Activated naive CD8-positive, alpha-beta T cell treated with anti-CD3 and anti-CD28 coated beads, Interleukin-2, amount 50 U/mL, for 16 hours (primary cell): ENCODE measurements around the gene TMEM53.

Experiments used
- DNase-seq: peaks from one replicate; pipeline ENCODE4 v3.0.0-alpha.2; 2020; ENCODE audit warnings: low read depth, low spot score

Gene TMEM53

DNA sequence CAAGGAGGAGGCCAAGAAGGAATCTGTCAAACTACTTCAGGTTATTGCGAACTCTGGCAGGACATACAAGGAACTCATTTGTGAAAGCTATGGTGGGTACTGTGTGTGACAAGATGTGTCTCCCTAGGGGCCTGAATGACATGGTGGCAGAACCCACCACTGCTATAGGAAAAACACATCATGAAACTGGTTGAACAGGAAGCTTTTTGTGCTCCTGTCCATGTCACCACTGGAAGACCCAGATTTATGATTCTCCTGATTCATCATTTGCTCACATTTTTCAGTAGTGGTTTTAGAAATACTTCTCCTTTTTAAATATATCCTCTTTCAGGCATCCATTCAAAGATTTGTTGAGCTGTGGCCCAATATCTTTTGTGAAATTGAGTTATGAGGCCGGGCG is 23.9 kb upstream of the TMEM53 start:
- DNase-seq, result no peak

DNA sequence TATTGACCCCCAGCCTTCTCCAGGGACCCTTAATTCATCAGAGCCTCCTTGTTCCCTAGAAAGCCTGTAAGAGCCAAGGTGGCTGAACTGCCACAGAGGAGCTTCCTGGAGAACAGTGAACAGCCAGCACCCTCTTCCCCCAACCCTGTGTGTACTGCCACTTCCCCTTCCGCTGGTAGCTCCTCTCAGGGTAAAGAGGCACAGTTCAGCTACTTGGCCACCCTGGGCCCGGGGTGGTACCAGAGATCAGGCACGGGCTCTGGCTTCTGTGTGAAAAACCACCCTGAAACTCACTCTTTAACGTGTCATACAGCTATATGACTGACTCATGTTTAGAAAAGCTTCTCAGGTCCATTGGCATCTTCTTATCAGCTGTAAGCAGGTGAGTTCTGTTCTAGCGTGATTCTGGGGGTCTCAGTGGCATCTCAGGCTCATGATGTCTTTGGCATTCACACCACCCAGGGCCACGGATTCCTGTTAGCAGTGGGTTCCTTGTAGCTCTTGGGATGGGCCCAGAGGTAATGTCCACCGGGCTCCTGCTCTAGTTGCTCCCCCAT is 22.6 kb upstream of the TMEM53 start:
- DNase-seq, result no peak

DNA sequence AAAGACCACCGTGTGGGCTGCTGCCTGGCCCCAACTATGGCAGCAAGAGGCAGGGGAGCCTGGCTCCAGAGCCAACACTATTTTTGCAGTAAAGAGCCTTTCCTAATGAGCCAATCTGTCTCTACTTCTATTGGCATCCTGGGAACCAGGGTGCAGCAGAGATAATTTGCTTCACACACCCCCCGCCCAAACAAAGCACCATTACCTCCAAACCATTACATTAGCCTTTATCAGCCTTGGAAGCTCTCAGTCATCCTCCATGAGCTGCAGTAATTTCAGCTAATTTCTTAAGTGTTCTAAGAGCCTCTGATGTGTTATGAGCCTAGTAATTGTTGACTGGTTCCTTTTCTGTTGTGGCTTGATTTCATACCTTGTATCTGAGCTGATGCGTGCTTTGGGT is 21.8 kb upstream of the TMEM53 start:
- DNase-seq, result no peak

DNA sequence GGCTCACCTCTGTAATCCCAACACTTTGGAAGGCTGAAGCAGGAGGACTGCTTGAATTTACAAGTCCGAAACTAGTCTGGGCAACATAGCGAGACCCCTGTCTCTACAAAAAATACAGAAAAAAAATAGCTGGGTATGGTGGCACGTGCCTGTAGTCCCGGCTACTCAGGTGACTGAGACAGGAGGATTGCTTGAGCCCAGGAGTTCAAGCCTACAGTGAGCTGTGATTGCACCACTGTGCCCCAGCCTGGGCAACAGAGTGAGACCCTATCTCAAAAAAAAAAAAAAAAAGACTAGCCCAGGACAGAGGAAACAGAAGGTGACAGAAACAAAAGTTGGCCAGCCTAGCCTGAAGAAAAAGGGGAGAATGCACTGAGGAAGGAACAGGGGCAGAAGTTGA is 21.4 kb upstream of the TMEM53 start:
- no peak for DNase-seq

DNA sequence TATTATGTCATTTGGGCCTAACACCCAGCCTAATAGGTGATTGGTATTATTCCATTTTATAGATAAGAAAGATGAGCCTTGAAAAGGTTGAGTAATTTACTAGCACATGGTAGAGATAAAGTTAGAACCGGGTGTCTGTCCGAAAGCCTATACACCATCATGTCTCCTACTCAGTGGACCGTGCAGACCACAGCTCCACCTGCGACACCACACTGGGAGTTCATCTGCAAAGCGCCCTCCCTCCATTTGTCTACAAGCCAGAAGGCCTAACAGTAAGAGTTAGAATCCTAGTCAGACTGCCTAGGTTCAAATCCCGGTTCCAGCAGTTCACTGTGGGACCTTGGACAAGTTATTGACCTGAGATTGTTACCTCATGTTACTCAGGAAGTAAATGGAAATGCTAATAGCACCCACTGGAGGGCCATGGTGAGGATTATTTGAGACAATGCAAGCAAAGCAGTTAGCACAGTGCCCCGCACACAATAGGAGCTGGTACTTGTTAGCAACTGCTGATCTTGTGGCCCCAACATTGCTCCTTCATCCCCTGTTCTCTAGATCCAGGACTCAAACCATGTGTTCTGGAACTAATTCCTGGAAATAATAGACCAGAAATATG is 20.7 kb upstream of the TMEM53 start:
- DNase-seq, result no peak

DNA sequence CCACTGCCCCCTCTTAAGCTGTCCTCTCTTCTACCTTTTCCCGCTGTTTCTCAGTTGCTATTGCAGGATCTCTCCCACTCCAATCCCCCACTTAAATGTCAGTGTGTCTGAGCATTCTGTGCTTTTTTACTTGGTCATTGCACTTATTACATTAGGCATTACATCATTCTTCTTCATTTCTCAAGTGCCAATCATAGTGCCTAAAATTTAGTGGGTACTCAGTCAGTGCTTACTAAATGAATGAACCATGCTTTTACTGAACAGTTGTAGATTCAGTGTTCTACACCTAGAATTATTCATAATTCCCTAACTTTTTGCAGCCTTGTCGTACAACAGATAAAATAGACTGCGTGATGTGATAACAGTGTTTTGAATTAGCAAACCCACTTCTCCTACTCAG is 19.6 kb upstream of the TMEM53 start:
- DNase-seq, result no peak

DNA sequence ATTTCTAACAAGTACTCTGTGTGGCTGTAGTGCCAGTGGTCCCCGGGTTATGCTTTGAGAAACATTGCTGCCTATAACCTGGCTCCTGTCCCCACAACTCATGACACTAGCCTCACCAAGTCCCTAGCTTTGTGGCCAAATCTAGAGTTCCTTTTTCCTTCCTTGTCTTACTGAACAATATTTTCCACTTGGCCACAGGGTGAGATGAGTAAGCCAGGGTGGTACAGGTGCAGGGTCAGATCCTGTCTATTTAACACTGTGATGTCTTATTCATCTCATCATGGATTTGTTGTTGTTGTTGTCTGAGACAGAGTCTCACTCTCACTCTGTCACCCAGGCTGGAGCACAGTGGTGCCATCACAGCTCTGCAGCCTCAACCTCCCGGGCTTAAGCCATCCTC is 18.9 kb upstream of the TMEM53 start:
- no peak for DNase-seq

DNA sequence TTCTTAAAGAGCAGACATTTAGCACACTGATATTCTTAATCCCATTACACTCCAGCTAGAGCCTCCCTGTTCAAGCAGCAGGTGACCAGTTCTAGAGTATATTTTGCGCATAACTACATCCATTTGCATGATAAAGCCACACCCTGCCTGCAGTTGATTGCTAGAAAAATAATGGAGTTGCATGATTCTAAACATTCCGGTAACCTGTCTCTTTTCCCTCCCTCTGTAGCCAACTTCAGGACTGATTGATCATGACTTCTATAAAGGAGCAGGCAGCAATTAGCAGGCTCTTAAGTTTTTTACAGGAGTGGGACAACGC is 15.1 kb upstream of the TMEM53 start:
- no peak for DNase-seq

DNA sequence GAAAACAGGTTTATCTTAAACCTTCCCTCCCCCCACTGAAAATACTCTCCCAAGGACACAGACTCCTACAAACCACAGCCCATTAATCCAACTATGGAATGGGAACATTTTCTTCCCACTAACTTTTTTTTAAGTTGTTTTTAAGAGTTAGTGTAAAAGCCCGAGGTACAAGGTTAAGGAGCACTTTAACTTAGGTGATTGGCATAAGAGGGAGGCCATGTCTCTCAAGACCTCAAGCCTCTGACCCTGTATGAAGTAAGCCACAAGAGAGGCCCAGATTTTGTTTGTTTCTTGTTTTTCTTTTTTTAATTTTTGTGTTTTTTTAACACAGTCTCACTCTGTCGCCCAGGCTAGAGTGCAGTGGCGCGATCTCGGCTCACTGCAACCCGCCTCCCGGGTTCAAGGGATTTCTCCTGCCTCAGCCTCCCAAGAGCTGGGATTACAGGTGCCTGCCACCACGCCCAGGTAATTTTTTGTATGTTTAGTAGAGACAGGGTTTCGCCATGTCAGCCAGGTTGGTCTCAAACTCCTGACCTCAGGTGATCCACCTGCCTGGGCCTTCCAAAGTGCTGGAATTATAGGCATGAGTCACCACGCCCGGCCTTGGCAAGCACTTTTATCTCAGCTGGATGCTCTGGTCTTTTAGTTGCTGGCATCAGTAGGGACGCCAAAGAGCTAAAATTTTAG is 14.6 kb upstream of the TMEM53 start:
- no peak for DNase-seq

DNA sequence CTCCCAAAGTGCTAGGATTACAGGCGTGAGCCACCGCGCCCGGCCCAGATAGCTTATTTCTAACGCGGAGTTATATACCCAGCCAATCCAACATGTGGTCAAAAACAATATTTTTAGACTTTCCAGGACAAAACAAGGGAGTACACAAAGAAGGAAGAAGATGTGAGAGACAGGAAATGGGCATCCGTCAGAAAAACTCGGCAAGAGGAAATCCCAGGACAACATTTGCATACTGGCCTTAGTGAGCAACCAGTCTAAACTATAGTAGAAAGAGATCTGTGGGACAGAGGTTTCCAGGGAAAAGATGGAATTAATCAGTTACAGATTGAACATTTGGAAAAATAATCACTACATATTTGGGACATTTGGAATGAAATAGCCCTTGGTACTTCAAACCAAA is 11.6 kb upstream of the TMEM53 start:
- DNase-seq, result no peak

DNA sequence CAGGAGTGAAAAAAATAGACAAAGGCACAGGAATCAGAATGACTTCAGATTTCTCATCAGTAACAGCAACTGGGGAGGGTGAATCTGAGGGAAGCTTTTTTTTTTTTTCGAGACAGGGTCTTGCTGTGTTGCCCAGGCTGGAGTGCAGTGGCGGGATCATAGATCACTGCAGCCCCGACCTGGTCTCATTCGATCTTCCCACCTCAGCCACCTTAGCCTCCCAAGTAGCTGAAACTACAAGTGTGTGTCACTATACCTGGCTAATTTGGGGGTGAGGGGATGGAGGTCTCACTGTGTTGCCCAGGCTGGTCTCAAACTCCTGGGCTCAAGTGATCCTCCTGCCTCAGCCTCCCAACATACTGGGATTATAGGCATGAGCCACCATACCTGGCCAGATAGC is 10.9 kb upstream of the TMEM53 start:
- no peak for DNase-seq

DNA sequence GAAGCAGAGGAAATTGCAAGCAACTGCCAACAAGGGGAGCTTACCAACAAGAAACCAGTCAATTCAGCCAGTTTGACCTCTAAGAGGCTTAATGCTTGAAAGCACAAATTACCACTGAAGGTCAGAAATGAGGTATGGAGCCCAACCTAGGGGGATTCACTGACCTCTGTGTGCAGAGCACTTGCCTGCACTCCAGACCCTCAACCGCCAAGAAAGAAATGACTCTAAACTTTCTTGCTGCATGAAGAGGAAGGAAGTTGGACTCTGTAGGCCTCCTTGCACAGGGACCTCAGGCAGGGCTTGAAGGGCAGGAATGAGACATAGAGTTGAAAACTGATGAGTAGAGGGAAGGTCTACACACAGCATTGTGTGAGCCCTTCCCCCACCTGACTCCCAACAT is 10.2 kb upstream of the TMEM53 start:
- no peak for DNase-seq

DNA sequence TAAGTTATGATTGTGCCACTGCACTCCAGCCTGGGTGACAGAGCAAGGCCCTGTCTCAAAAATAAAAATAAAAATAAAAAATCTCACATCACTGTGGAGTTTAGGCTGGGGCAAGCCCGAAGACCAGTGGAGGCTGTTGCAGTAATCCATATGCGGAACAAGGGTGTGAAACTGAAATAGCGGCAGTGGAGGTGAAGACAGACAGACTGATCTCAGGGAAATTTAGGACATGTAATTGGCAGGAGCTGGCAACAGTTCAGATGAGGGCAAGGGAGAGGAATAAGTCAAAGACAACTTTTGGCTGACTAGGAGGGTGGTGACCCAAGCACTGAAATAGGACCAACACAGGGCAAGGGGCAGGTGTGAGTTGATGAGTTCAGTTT is 8.6 kb upstream of the TMEM53 start:
- DNase-seq, result no peak

DNA sequence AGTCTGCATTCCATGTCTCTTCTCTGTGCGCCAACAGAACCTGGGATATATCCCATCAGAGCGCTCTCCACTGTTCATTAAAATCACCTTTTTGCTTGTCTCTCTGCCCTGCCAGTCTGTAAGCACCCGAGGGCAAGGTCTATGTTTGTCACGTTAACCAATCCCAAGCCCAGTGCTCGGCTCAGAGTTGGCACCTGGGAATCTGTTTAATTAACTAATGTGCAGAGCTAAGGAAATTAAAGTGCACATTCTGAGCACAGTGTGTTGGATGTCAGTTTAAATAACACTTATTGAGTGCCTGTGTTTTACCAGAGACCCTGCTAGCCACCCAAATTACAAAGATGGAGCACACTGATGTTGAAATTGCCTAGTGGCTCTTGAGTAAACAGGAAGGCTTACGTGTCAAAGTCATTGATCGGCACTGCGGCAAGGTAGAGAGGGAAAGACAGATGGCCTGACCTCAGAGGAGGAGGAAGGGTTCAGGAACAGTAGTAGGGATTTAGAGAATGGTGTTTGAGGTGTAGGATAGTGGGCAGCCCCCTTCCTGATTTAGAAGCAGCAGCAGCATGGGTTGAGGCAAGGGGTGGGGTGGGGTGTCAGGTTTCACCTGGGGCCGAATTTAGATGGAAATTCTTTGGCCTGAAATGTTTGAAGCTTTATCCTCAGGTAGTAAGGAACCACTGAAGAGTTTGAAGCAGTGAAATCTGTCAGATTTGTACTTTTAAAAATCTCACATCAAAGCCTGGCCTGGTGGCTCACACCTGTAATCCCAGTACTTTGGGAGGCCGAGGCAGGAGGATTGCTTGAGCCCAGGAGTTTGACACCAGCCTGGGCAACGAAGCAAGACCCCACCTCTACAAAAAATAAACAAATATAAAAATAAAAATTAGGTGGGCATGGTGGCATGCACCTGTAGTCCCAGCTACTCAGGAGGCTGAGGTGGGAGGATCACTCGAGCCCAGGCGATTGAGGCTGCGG is 7.9 kb upstream of the TMEM53 start:
- no peak for DNase-seq

DNA sequence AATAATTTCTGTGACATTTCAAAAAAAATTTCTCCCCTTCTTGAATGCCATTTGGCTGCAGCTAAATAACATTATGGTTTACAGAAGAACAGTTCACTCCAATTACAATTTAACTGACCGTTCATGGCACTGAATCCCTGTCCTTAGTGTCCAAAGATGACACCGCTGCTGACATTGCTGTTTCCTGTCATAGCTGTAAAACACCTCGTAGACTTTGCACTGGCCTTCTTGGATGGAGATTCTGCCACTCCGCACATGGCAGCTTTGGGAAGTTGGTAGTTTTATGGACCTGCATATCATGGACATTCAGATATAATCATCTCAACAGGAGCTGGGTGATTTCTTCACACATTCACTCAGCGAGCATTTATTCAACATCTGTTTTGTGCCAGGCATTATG is 5.2 kb upstream of the TMEM53 start:
- DNase-seq, result no peak

DNA sequence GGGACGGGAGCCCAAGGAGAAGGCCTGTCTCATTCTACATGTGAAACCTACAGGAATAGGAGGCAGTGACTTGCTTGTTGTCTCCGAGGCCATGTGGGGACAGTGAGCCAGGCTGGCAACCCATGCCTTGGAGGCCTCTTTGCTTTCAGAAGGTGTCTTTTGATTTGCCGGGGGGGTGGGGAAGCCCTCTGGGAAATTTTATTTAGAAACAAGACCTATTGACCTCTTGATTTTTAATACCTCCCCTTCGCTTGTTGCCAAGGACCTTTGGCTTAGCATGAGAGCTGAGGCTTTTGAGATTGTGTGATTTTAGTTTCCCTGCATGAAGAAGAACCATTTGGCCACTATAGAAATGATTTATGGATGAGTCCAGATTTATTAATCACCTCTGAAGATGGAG is 4.3 kb upstream of the TMEM53 start:
- no peak for DNase-seq

DNA sequence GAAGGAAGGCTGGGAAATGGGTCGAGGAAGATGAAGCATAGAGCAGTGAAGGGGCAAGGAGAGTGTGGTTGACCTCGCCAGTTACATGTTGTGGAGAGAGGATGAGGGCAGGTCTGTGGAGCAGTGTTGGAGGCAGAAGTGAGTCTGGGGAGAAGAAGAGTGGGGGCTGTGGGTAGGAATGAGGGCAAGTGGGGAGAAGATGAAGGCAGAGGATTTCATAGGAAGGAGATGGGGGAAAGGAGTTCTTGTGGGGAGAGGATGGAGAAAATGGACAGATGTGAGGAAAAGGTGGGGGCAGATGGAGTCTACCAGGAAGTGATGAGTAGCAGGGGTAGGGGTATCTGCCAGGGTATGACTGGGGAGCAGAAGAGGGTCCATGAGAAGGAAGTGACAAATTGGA is 3.8 kb upstream of the TMEM53 start:
- no peak for DNase-seq

DNA sequence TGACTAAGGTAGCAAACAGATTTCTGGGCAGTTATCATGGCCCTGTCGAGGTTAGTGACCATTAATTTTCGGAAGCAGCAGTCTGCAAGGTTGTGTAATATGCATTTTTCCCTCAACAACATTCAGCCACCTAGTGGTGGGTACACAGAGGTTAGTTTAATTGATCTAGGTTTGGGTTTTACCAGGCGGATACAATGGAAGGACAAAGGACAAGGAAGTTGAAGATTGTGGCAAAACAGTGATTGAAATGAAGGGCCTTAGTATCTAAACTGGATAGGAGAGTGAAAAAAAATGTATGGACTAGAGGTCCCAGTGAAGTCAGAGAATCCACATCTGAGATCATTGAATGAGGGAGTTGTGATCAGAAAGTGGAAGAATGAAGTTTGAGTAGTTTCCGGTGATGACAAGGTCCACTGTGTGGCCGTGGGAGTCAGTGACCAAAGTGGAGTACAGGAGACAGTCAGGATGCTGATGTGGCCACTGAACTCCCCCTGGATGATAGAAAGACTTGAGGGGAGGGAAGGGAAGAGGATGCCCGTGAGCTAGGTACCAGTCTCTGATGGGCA is 3.0 kb upstream of the TMEM53 start:
- DNase-seq, result no peak

DNA sequence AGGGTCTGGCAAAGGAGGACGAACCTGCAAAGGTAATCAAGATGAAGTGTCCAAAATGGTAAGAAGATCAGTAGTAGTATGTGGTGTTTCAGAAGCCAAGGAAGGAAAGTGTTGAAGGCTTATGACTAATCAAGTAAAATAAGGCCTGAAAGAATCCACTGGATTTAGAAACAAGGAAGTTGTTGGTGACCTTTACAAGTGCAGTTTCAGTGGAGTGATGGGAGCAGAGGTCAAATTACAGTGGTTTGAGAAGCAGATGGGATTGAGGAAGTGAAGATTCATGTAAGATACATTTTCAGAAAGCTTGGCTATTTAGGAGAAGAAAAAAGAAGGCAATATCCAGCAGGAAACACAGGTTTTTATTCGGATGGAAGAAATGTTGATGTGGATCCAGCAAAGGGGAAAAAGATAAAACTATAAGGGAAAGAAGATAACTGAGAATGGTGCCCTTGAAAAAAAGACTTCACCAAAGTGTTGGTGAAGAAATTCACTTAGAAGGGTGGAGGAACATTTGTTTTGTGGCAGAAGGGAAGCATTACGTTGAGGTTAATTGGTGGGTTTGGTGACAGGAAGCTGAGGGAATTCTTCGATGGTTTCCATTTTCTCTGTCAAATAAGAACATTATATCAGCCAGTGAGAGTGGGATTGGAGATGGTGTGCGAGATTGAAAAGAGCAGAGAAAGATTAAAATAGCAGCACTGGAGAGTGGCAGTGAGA is 2.4 kb upstream of the TMEM53 start:
- no peak for DNase-seq

DNA sequence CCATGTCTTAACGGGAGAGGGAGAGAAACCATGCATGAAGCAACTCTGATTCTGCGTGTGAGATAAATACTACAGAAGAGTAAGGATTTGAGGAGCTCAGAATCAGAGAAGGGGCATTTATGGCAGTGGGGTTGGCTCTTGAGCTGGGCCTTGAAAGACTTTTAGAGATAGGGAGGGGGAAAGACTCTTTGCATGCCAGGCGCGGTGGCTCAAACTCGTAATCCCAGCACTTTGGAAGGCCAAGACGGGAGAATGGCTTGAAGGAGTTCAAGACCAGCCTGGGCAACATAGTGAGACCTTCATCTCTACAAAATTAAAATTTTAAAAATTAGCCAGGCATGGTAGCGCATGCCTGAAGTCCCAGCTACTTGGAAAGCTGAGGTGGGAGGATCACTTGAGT is 905 bp upstream of the TMEM53 start:
- DNase-seq, result no peak

DNA sequence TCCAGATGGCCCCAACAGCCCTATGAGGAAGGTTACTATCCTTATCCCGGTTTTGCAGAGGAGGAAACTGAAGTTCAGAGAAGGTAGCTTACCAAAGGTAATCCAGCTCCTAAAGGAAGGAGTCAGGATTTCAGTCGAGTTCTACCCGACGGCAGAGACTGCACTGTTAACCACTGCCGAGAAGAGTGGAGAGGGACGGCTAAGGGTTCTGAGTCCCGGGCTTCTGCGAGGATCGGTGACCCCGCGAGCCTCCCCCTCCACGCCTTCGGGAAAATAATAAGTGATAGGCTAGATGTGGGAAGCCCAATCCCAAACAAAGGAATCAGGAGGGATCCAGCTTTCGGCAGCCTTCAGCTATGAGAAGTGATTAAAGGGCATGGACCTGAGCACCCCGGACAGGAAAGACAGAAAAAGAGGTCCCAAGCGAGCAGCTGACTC is 587 bp downstream of the TMEM53 start:
- DNase-seq, result no peak
